ENCODE measurements around the gene ORM2. TPM values are rescaled to one million over a fixed set of nuclear protein-coding genes. Genes with fewer than 3 reads are reported as not detected.

ORM2 gene
- total RNA-seq, 2 donors from 2014 or later: 0.91 to 1.9 TPM

GRCh38 chr9:114370251-114370967, 40.7 kb downstream of the ORM2 start:
- H3K36me3 ChIP-seq: no peaks in the 10 kb centered on the region
- no peaks in the 10 kb centered on the region for H3K4me1 ChIP-seq (replicated peaks)
- intact Hi-C loops (cut with DNase I): no loop called here
- TF ChIP-seq POLR2AphosphoS5 (IDR thresholded peaks at IDR 0.05): no peak
- no peak for DNase-seq (ENCODE audit: low spot score)
- 75% methylated on average over 6 of the region's 6 CpGs for WGBS
- no peaks in the 10 kb centered on the region for H3K9me3 ChIP-seq
- no peaks in the 10 kb centered on the region for H3K27me3 ChIP-seq (replicated peaks; ENCODE audit: insufficient read depth)
- H3K4me3 ChIP-seq: no peak overlapping the region
- H3K27ac ChIP-seq: no peak overlapping the region

- TF ChIP-seq POLR2A (IDR thresholded peaks at IDR 0.05): no peak
- TF ChIP-seq POLR2AphosphoS5 (IDR thresholded peaks at IDR 0.05): no peak
- no peak for TF ChIP-seq CTCF (IDR thresholded peaks at IDR 0.05)
- H3K27me3 ChIP-seq (replicated peaks; ENCODE audit: insufficient read depth): no peaks in the 10 kb centered on the region
- no peaks in the 10 kb centered on the region for H3K4me1 ChIP-seq (replicated peaks)
- H3K27ac ChIP-seq: no peak overlapping the region
- no peaks in the 10 kb centered on the region for H3K9me3 ChIP-seq
- DNase-seq (ENCODE audit: low spot score): no peak
- WGBS: 85% methylated on average over 3 of the region's 4 CpGs
- no peak overlapping the region for H3K4me3 ChIP-seq
- no peaks in the 10 kb centered on the region for H3K36me3 ChIP-seq
- intact Hi-C loops (cut with DNase I): no loop called here
These were observed 41.3 kb downstream of the ORM2 start for GRCh38 chr9:114370968-114371320.

GRCh38 chr9:114371343-114371944, 41.8 kb downstream of the ORM2 start:
- no peak overlapping the region for H3K27ac ChIP-seq
- 77% methylated on average over 7 of the region's 7 CpGs for WGBS
- no peak for DNase-seq (ENCODE audit: low spot score)
- H3K9me3 ChIP-seq: no peaks in the 10 kb centered on the region
- TF ChIP-seq CTCF (IDR thresholded peaks at IDR 0.05) (no peak), POLR2AphosphoS5 (IDR thresholded peaks at IDR 0.05) (no peak), POLR2A (IDR thresholded peaks at IDR 0.05) (no peak)
- no peaks in the 10 kb centered on the region for H3K4me1 ChIP-seq (replicated peaks)
- peaks cover 0 to 1% of the 10 kb centered on the region in 2 donors for H3K36me3 ChIP-seq
- no peaks in the 10 kb centered on the region for H3K27me3 ChIP-seq (replicated peaks; ENCODE audit: insufficient read depth)
- intact Hi-C loops (cut with DNase I): no loop called here
- H3K4me3 ChIP-seq: no peak overlapping the region

GRCh38 chr9:114371973-114372917, 42.6 kb downstream of the ORM2 start:
- WGBS: 42% methylated on average over 14 of the region's 14 CpGs
- H3K4me1 ChIP-seq (replicated peaks): no peaks in the 10 kb centered on the region
- H3K9me3 ChIP-seq: no peaks in the 10 kb centered on the region

More at GRCh38 chr9:114371973-114372917, 42.6 kb downstream of the ORM2 start:
- Histone ChIP-seq H3K27ac (peak overlapping the region in 1 of 2 donors; percentile 26), H3K36me3 (peaks cover 0 to 9% of the 10 kb centered on the region in 2 donors), H3K4me3 (no peak overlapping the region), H3K27me3 (replicated peaks; ENCODE audit: insufficient read depth) (no peaks in the 10 kb centered on the region)
- TF ChIP-seq POLR2AphosphoS5 (IDR thresholded peaks at IDR 0.05) (no peak), CTCF (IDR thresholded peaks at IDR 0.05) (no peak), POLR2A (IDR thresholded peaks at IDR 0.05) (no peak)
- intact Hi-C loops (cut with DNase I): no loop called here
- DNase-seq (ENCODE audit: low spot score): no peak
